Measurements from ENCODE around the gene SETBP1. TPM values are rescaled to one million over a fixed set of nuclear protein-coding genes. Genes with fewer than 3 reads are reported as not detected.

Gene SETBP1
- total and polyA plus RNA-seq, 2 of the 4 experiments (the other 2 are of a cell fraction), result 0.19 to 0.36 TPM

GRCh38 chr18:44878335-44878734 lies 197.6 kb downstream of the SETBP1 start:
- POLR2A ChIA-PET (ENCODE audit: unreplicated experiment), result no interaction called here
- Histone ChIP-seq H3K27ac (ENCODE audit: insufficient read depth, low read length) (no peak overlapping the region), H3K36me3 (ENCODE audit: control insufficient read depth, insufficient read depth, low read length) (no peaks in the 10 kb centered on the region), H2AK9ac (replicated peaks; ENCODE audit: low read depth, low read length, poor library complexity) (no peak overlapping the region), H3K27me3 (ENCODE audit: control insufficient read depth, insufficient read depth, low read length) (no peaks in the 10 kb centered on the region; the same call in 1 of the 2 replicates), H4K5ac (ENCODE audit: low read depth, low read length) (no peak overlapping the region), H3K14ac (replicated peaks; ENCODE audit: low read depth, low read length) (no peak overlapping the region), H2AK5ac (ENCODE audit: low read depth, low read length) (no peak overlapping the region), H3K23ac (ENCODE audit: low read depth, low read length) (no peak overlapping the region), H2AFZ (replicated peaks; ENCODE audit: low read length, poor library complexity) (no peak overlapping the region), H2BK20ac (ENCODE audit: low read depth, low read length) (no peak overlapping the region), H3K4me2 (ENCODE audit: low read depth, low read length) (no peak overlapping the region), H3K79me1 (ENCODE audit: low read depth in 1 of 2, low read length in 2 of 2) (no peaks in the 10 kb centered on the region), H3K9ac (ENCODE audit: low read depth, low read length) (no peak overlapping the region), H4K20me1 (ENCODE audit: insufficient read depth, low read length) (no peaks in the 10 kb centered on the region), H2BK15ac (ENCODE audit: low read depth, low read length) (no peak overlapping the region), H4K91ac (ENCODE audit: insufficient read depth, low read depth, low read length) (no peak overlapping the region), H4K8ac (ENCODE audit: low read depth in 2 of 2, low read length in 2 of 2) (no peak overlapping the region), H3K9me1 (ENCODE audit: insufficient read depth, low read length) (no peaks in the 10 kb centered on the region), H3K4me1 (ENCODE audit: control insufficient read depth, insufficient read depth, low read length) (no peaks in the 10 kb centered on the region), H3K4ac (ENCODE audit: low read depth, low read length) (no peak overlapping the region), H2BK120ac (ENCODE audit: low read depth, low read length) (no peak overlapping the region), H3K18ac (ENCODE audit: low read depth, low read length) (no peak overlapping the region), H3K4me3 (ENCODE audit: insufficient read depth, low read depth, low read length) (no peak overlapping the region), H3K9me3 (ENCODE audit: control insufficient read depth, insufficient read depth, low read length) (no peaks in the 10 kb centered on the region), H2BK5ac (ENCODE audit: low read depth, low read length, poor library complexity, severe bottlenecking) (no peak overlapping the region), H3K56ac (ENCODE audit: extremely low read depth, insufficient read depth, low read length) (no peak overlapping the region)
- in situ Hi-C loops (cut with MboI; ENCODE audit: low sequenced_read_pairs) (loop anchor here (25.0 kb wide), 1 partner anchor 741 kb away; no protein-coding TSS in a partner anchor), dilution Hi-C loops (cut with HindIII; ENCODE audit: low sequenced_read_pairs, unreplicated experiment) (no loop called here), intact Hi-C loops (cut with micrococcal nuclease) (no loop called here)
- BruUV-seq (replicated peaks), result no TSS peak
- CTCF ChIA-PET, result no interaction called here
- no peak for TF ChIP-seq SMC3 (IDR thresholded peaks at IDR 0.05; ENCODE audit: low read depth, low read length)
- TF ChIP-seq BHLHE40 (IDR thresholded peaks at IDR 0.05; ENCODE audit: low read depth, low read length), result no peak
- TF ChIP-seq NFE2L2 (IDR thresholded peaks at IDR 0.05; ENCODE audit: low read depth, low read length), result no peak
- no peak for TF ChIP-seq CEBPB (IDR thresholded peaks at IDR 0.05; ENCODE audit: low read depth, low read length)
- no peak for TF ChIP-seq MAFK (IDR thresholded peaks at IDR 0.05; ENCODE audit: low read depth, low read length)
- TF ChIP-seq FOS (IDR thresholded peaks at IDR 0.05; ENCODE audit: low read depth, low read length), result no peak
- no peak for TF ChIP-seq RCOR1 (IDR thresholded peaks at IDR 0.05; ENCODE audit: insufficient replicate concordance, low read length)
- TF ChIP-seq, protein P1, sequence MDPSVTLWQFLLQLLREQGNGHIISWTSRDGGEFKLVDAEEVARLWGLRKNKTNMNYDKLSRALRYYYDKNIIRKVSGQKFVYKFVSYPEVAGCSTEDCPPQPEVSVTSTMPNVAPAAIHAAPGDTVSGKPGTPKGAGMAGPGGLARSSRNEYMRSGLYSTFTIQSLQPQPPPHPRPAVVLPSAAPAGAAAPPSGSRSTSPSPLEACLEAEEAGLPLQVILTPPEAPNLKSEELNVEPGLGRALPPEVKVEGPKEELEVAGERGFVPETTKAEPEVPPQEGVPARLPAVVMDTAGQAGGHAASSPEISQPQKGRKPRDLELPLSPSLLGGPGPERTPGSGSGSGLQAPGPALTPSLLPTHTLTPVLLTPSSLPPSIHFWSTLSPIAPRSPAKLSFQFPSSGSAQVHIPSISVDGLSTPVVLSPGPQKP (IDR thresholded peaks at IDR 0.05; ENCODE audit: borderline replicate concordance, low read depth, low read length), result no peak
- TF ChIP-seq RFX5 (IDR thresholded peaks at IDR 0.05; ENCODE audit: low read depth, low read length), result no peak
- TF ChIP-seq RAD21 (IDR thresholded peaks at IDR 0.05; ENCODE audit: low read length), result no peak
- no peak for TF ChIP-seq MXI1 (IDR thresholded peaks at IDR 0.05; ENCODE audit: borderline replicate concordance, low read depth, low read length)
- no peak for TF ChIP-seq CHD1 (IDR thresholded peaks at IDR 0.05; ENCODE audit: low read depth, low read length)
- no peak for TF ChIP-seq USF2 (IDR thresholded peaks at IDR 0.05; ENCODE audit: low read depth, low read length)
- ATAC-seq (ENCODE audit: low read depth) (no peak), DNase-seq (no peak)

Measured in IMR-90 (cell line).